ENCODE measurements around the gene RASSF7. TPM values are rescaled to one million over a fixed set of nuclear protein-coding genes. Genes with fewer than 3 reads are reported as not detected.

The RASSF7 gene
- total and polyA plus RNA-seq, 2 of the 8 experiments (the other 6 are each of a cell fraction or from before 2014, with no cell fraction given): 22.3 to 43.9 TPM

DNA sequence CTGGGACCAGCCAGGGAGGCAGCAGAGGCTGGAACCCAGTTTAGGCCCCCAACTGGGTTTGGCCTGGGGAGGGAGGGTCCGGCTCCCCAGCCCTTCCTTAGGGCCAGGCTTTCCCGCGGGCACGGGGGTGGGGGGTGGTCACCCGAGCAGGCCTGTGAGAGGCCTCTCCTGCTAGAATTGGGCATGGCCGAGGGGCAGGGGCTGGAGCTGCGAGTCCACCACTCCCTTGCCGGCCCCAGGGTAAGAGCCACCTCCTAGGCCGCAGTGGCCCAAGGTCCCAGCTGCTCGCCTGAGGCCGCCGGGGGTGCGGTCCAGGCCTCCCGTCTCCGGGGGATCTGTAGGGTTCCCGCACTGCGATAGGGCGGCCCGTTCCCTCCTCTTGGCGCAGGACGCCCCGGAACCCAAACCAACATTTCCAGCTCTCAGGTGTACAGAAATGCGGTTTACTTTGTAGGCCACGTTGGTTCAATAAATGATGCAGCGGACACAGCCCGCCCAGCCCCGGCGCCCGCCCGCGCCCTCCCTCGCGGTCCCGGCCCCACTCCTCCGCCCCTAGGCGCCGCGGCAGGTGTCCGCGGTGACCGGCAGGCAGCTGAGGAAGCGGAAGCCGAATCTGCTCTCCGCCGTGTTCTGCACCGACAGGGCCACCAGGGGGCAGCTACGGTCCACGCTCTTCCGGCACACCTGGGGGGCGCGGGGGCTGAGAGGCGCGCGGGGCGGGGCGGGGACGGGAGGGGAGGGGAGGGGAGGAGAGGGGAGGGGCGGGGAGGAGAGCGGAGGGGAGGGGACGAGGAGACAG, 6.1 kb upstream of the RASSF7 start:
- no peaks in the 10 kb centered on the region for H3K9me3 ChIP-seq (ENCODE audit: insufficient read depth in 2 of 2, low read depth in 1 of 2, low read length in 1 of 2)
- H2BK12ac ChIP-seq (ENCODE audit: low read depth, low read length): no peak overlapping the region
- no peak overlapping the region for H2AFZ ChIP-seq (ENCODE audit: low read length)
- H4K8ac ChIP-seq (ENCODE audit: extremely low read depth, insufficient read depth, low read length): peak overlapping the region; percentile 71; the same call in 1 of the 2 replicates
- no peak overlapping the region for H3K27ac ChIP-seq (ENCODE audit: low read depth, low read length)
- H3K4me1 ChIP-seq (replicated peaks in 1 of 4; ENCODE audit: control insufficient read depth in 3 of 4, insufficient read depth in 4 of 4, low read length in 3 of 4): peaks cover 0 to 24% (median 6%) of the 10 kb centered on the region in 4 experiments; a peak in 5 of 7 replicates
- no peak overlapping the region for H3K9ac ChIP-seq (replicated peaks in 1 of 4; ENCODE audit: extremely low read depth in 1 of 4, low read depth in 3 of 4, low read length in 3 of 4)
- H3K23me2 ChIP-seq (ENCODE audit: low read depth, low read length): peaks cover 8% of the 10 kb centered on the region; the same call in 1 of the 2 replicates
- H2BK5ac ChIP-seq (ENCODE audit: low read depth, low read length): no peak overlapping the region
- H3K4me3 ChIP-seq (ENCODE audit: extremely low read depth in 1 of 4, insufficient read depth in 2 of 4, low read depth in 3 of 4, low read length in 4 of 4): peak overlapping the region; percentile 1 to 62 (median 37); a peak in 6 of 8 replicates
- TF ChIP-seq RAD21 (IDR thresholded peaks at IDR 0.05 in 1 of 2, conservative IDR thresholded peaks at IDR 0.05 in 1 of 2; ENCODE audit: low read depth in 2 of 2, low read length in 2 of 2): peak; percentile 77 to 79
- TF ChIP-seq CTBP2 (IDR thresholded peaks at IDR 0.05; ENCODE audit: borderline replicate concordance, insufficient read depth, insufficient read length, low read length): peak; percentile 9
- TF ChIP-seq TAF7 (optimal IDR thresholded peaks at IDR 0.05; ENCODE audit: borderline replicate concordance, low read depth, low read length): peak; percentile 11
- TF ChIP-seq CREB1 (IDR thresholded peaks at IDR 0.05): peak; percentile 52; the same call in 1 of the 2 replicates
- TF ChIP-seq, protein P1, sequence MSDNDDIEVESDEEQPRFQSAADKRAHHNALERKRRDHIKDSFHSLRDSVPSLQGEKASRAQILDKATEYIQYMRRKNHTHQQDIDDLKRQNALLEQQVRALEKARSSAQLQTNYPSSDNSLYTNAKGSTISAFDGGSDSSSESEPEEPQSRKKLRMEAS (IDR thresholded peaks at IDR 0.05): 0 out of 2 replicates have a peak, but pooled peaks have one; percentile 48
- TF ChIP-seq BCL11A (IDR thresholded peaks at IDR 0.05; ENCODE audit: low read depth in 2 of 2, low read length in 2 of 2): no peak
- TF ChIP-seq POLR2A (IDR thresholded peaks at IDR 0.05; ENCODE audit: control extremely low read depth in 1 of 2, low read depth in 2 of 2, low read length in 2 of 2): no peak
- TF ChIP-seq, protein P2, sequence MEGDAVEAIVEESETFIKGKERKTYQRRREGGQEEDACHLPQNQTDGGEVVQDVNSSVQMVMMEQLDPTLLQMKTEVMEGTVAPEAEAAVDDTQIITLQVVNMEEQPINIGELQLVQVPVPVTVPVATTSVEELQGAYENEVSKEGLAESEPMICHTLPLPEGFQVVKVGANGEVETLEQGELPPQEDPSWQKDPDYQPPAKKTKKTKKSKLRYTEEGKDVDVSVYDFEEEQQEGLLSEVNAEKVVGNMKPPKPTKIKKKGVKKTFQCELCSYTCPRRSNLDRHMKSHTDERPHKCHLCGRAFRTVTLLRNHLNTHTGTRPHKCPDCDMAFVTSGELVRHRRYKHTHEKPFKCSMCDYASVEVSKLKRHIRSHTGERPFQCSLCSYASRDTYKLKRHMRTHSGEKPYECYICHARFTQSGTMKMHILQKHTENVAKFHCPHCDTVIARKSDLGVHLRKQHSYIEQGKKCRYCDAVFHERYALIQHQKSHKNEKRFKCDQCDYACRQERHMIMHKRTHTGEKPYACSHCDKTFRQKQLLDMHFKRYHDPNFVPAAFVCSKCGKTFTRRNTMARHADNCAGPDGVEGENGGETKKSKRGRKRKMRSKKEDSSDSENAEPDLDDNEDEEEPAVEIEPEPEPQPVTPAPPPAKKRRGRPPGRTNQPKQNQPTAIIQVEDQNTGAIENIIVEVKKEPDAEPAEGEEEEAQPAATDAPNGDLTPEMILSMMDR (IDR thresholded peaks at IDR 0.05; ENCODE audit: control extremely low read depth in 1 of 3, insufficient read depth in 1 of 3, low read depth in 1 of 3, low read length in 3 of 3): peak in 2 of 3 experiments; percentile 68 to 82; a peak in 3 of 4 replicates
- H3K23ac ChIP-seq (ENCODE audit: insufficient read length): no peak overlapping the region
- H3K56ac ChIP-seq (replicated peaks; ENCODE audit: insufficient read length, low read depth, low read length): no peak overlapping the region
- no peak overlapping the region for H2AK5ac ChIP-seq (ENCODE audit: low read depth, low read length)
- no peaks in the 10 kb centered on the region for H3K36me3 ChIP-seq (ENCODE audit: control insufficient read depth in 2 of 4, insufficient read depth in 4 of 4, low read length in 3 of 4)
- H4K5ac ChIP-seq (ENCODE audit: insufficient read length, low read depth, low read length): no peak overlapping the region
- no peak overlapping the region for H2BK20ac ChIP-seq (ENCODE audit: low read length)
- peaks cover 0 to 3% of the 10 kb centered on the region in 2 experiments for H4K20me1 ChIP-seq (replicated peaks in 1 of 2; ENCODE audit: control insufficient read depth in 1 of 2, insufficient read depth in 2 of 2, low read length in 2 of 2)
- H2BK120ac ChIP-seq (replicated peaks; ENCODE audit: low read depth, low read length): no peak overlapping the region
- H4K91ac ChIP-seq (replicated peaks; ENCODE audit: insufficient read length, low read length): peak overlapping the region; percentile 81
- H3K27me3 ChIP-seq (replicated peaks in 1 of 4; ENCODE audit: control insufficient read depth in 3 of 4, extremely low read depth in 1 of 4, insufficient read depth in 3 of 4, low read length in 3 of 4): peaks cover 13 to 29% (median 26%) of the 10 kb centered on the region in 4 experiments
- no peak overlapping the region for H2BK15ac ChIP-seq (ENCODE audit: low read length)
- no peak overlapping the region for H3K4ac ChIP-seq (replicated peaks; ENCODE audit: insufficient read length, low read depth, low read length)
- DNase-seq (ENCODE audit: low read depth in 1 of 2, low spot score in 2 of 2): peak; percentile 62 to 91
- H3K4me2 ChIP-seq (ENCODE audit: insufficient read depth in 1 of 2, low read depth in 2 of 2, low read length in 2 of 2): peak overlapping the region; percentile 66 to 74; a peak in 3 of 4 replicates
- H3K79me2 ChIP-seq (ENCODE audit: control insufficient read depth in 1 of 2, insufficient read depth in 2 of 2, low read length in 2 of 2): no peaks in the 10 kb centered on the region
- H3K18ac ChIP-seq (ENCODE audit: extremely low read depth, low read length): no peak overlapping the region
- POLR2A ChIA-PET (ENCODE audit: partially characterized antibody): interaction anchor here (0.6 to 1.7 kb wide), 11 partner anchors 10 to 276 kb away, joined by 3 to 4 read pairs (median 3); partner anchors contain the start of gene PHRF1
- FAIRE-seq: no peak
- CTCF ChIA-PET (ENCODE audit: partially characterized antibody): interaction anchor here (0.6 to 3.8 kb wide), 17 partner anchors 9 to 289 kb away, joined by 3 to 21 read pairs (median 4); partner anchors contain the start of gene RNH1
- no peaks in the 10 kb centered on the region for H3K79me1 ChIP-seq (ENCODE audit: low read depth, low read length)
- 28% methylated on average over 21 of the region's 60 CpGs; no CpG with 5 or more reads in 1 of the 2 experiments for WGBS, 2 experiments (ENCODE audit: extremely low coverage in 1 of 2, insufficient coverage in 1 of 2, insufficient read length in 1 of 2, insufficient replicate concordance in 2 of 2, low coverage in 1 of 2, low lambda C conversion rate in 2 of 2, missing lambda C conversion rate in 1 of 2)
- no peak overlapping the region for H3K14ac ChIP-seq (ENCODE audit: insufficient read length)
